ENCODE results near the gene PITPNC1. TPM values are rescaled to one million over a fixed set of nuclear protein-coding genes. Genes with fewer than 3 reads are reported as not detected.

The PITPNC1 gene
- total and polyA plus RNA-seq, 2 of the 13 experiments (the other 11 are each of a cell fraction or from before 2014, with no cell fraction given) = 4.1 to 5.7 TPM

DNA sequence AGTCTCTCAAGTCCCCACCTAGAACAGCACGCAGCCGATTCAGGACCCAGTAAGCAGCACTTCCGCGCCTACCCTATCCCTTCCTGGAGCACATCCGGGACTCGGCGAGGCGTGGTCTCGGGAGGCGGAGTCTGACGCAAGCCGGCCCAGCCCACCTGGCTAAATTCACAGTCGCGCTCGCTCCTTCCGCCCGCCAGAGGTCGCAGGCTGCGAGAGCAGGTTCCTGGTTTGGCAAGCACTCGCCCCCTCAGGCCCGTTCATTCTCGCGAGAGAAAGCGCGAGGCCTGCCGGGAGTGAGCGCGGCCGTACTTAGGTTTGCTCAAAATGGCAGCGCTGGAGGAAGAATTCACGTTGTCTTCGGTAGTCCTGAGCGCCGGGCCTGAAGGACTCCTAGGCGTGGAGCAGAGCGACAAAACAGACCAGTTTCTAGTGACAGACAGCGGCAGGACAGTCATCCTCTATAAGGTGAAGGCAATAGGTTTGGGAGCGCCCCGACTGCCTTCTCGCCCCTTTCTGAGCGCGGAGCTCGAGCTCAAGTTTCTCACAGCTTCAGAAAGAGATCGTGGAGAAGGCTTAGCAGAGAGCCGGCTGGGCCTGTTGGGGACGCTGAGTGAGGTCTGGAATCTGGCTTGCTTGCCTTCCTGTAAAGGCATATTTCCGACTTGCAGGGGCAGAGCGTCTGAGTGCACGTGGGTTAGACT is 340.7 kb downstream of the PITPNC1 start, which contains the start of gene NOL11 (continued):
- peak; percentile 98 for TF ChIP-seq SALL1 (CRISPR knock-in tag; IDR thresholded peaks at IDR 0.05)
- TF ChIP-seq, protein P1, sequence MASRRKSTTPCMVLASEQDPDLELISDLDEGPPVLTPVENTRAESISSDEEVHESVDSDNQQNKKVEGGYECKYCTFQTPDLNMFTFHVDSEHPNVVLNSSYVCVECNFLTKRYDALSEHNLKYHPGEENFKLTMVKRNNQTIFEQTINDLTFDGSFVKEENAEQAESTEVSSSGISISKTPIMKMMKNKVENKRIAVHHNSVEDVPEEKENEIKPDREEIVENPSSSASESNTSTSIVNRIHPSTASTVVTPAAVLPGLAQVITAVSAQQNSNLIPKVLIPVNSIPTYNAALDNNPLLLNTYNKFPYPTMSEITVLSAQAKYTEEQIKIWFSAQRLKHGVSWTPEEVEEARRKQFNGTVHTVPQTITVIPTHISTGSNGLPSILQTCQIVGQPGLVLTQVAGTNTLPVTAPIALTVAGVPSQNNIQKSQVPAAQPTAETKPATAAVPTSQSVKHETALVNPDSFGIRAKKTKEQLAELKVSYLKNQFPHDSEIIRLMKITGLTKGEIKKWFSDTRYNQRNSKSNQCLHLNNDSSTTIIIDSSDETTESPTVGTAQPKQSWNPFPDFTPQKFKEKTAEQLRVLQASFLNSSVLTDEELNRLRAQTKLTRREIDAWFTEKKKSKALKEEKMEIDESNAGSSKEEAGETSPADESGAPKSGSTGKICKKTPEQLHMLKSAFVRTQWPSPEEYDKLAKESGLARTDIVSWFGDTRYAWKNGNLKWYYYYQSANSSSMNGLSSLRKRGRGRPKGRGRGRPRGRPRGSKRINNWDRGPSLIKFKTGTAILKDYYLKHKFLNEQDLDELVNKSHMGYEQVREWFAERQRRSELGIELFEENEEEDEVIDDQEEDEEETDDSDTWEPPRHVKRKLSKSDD (CRISPR knock-in tag; IDR thresholded peaks at IDR 0.05; ENCODE audit: low read depth) = peak; percentile 92; the same call in 1 of the 2 replicates
- no peak for TF ChIP-seq SYNCRIP (IDR thresholded peaks at IDR 0.05; ENCODE audit: insufficient read depth, low read depth, low read length)
- TF ChIP-seq FOXO4 (CRISPR knock-in tag; conservative IDR thresholded peaks at IDR 0.05) = no peak
- TF ChIP-seq, protein P2, sequence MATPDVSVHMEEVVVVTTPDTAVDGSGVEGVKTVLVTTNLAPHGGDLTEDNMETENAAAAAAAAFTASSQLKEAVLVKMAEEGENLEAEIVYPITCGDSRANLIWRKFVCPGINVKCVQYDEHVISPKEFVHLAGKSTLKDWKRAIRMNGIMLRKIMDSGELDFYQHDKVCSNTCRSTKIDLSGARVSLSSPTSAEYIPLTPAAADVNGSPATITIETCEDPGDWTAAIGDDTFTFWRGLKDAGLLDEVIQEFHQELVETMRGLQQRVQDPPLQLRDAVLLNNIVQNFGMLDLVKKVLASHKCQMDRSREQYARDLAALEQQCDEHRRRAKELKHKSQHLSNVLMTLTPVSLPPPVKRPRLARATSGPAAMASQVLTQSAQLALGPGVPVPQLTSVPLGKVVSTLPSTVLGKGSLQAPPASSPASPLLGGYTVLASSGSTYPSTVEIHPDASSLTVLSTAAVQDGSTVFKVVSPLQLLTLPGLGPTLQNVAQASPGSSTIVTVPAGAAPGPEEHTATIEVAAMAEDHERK (CRISPR knock-in tag; IDR thresholded peaks at IDR 0.05; ENCODE audit: low read depth) = peak; percentile 64; the same call in 1 of the 2 replicates
- TF ChIP-seq, protein P3, sequence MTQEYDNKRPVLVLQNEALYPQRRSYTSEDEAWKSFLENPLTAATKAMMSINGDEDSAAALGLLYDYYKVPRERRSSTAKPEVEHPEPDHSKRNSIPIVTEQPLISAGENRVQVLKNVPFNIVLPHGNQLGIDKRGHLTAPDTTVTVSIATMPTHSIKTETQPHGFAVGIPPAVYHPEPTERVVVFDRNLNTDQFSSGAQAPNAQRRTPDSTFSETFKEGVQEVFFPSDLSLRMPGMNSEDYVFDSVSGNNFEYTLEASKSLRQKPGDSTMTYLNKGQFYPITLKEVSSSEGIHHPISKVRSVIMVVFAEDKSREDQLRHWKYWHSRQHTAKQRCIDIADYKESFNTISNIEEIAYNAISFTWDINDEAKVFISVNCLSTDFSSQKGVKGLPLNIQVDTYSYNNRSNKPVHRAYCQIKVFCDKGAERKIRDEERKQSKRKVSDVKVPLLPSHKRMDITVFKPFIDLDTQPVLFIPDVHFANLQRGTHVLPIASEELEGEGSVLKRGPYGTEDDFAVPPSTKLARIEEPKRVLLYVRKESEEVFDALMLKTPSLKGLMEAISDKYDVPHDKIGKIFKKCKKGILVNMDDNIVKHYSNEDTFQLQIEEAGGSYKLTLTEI (CRISPR knock-in tag; conservative IDR thresholded peaks at IDR 0.05) = no peak
- no peak for TF ChIP-seq ZNF576 (CRISPR knock-in tag; IDR thresholded peaks at IDR 0.05)
- peak; percentile 84 for TF ChIP-seq FOXK1 (CRISPR knock-in tag; IDR thresholded peaks at IDR 0.05; ENCODE audit: borderline replicate concordance, low read depth)
- peak; percentile 81 for TF ChIP-seq ZFP37 (CRISPR knock-in tag; IDR thresholded peaks at IDR 0.05; ENCODE audit: borderline replicate concordance)
- peak; percentile 73; the same call in 1 of the 2 replicates for TF ChIP-seq GLI4 (CRISPR knock-in tag; IDR thresholded peaks at IDR 0.05; ENCODE audit: borderline replicate concordance)
- no peak for TF ChIP-seq SP2 (CRISPR knock-in tag; IDR thresholded peaks at IDR 0.05)
- TF ChIP-seq ZNF441 (CRISPR knock-in tag; IDR thresholded peaks at IDR 0.05; ENCODE audit: borderline replicate concordance) = no peak; the same call in 1 of the 2 replicates
- TF ChIP-seq HOXA3 (CRISPR knock-in tag; IDR thresholded peaks at IDR 0.05) = peak; percentile 98
- peak; percentile 97 for TF ChIP-seq CEBPG (CRISPR knock-in tag; IDR thresholded peaks at IDR 0.05)
- peak; percentile 85; the same call in 1 of the 2 replicates for TF ChIP-seq KDM5B (CRISPR knock-in tag; IDR thresholded peaks at IDR 0.05; ENCODE audit: borderline replicate concordance)
- TF ChIP-seq ZNF460 (CRISPR knock-in tag; IDR thresholded peaks at IDR 0.05; ENCODE audit: borderline replicate concordance) = no peak; the same call in 1 of the 2 replicates
- peak; percentile 84 for TF ChIP-seq ZNF879 (CRISPR knock-in tag; IDR thresholded peaks at IDR 0.05)
- TF ChIP-seq ZNF121 (CRISPR knock-in tag; IDR thresholded peaks at IDR 0.05) = no peak; the same call in 1 of the 2 replicates
- TF ChIP-seq TAF1 (CRISPR knock-in tag; IDR thresholded peaks at IDR 0.05) = peak; percentile 99
- TF ChIP-seq THRA (CRISPR knock-in tag; IDR thresholded peaks at IDR 0.05; ENCODE audit: borderline replicate concordance) = peak; percentile 78; the same call in 1 of the 2 replicates
